WI38 (cell line): ENCODE data around the gene COQ8A.
"Not testable (repeated sequence)": the region's sequence is repeated elsewhere in the genome, so short reads cannot be mapped to it uniquely, and the experiment has no call there.

Experiments used
- H3K4me3 ChIP-seq: 2 replicates; pipeline ENCODE4 v1.5.1; 2011; ENCODE audit warnings: low read depth, mild to moderate bottlenecking, control low read depth, low read length
- CTCF ChIP-seq: IDR thresholded peaks from 2 replicates; pipeline ENCODE4 v1.5.1; 2012; ENCODE audit warnings: low read depth, mild to moderate bottlenecking, control low read depth, low read length

Gene COQ8A

GRCh38 chr1:226951286-226952117 is 11.4 kb downstream of the COQ8A start:
- H3K4me3 ChIP-seq, result no peak overlapping the region
- no peak for TF ChIP-seq CTCF

- no peak overlapping the region for H3K4me3 ChIP-seq
- TF ChIP-seq CTCF, result no peak
These were observed 12.0 kb downstream of the COQ8A start for GRCh38 chr1:226952118-226952441.

GRCh38 chr1:226953175-226953800 is 13.2 kb downstream of the COQ8A start:
- TF ChIP-seq CTCF, result no peak
- no peak overlapping the region for H3K4me3 ChIP-seq

- H3K4me3 ChIP-seq, result no peak overlapping the region
- no peak for TF ChIP-seq CTCF
These were observed 14.2 kb downstream of the COQ8A start for GRCh38 chr1:226954337-226954736.

- TF ChIP-seq CTCF, result no peak
- H3K4me3 ChIP-seq, result no peak overlapping the region
These were observed 14.7 kb downstream of the COQ8A start for GRCh38 chr1:226954777-226955176.

- H3K4me3 ChIP-seq, result not testable (repeated sequence)
These were observed 15.8 kb downstream of the COQ8A start for GRCh38 chr1:226955857-226956256.

- no peak overlapping the region for H3K4me3 ChIP-seq
- no peak for TF ChIP-seq CTCF
These were observed 17.0 kb downstream of the COQ8A start for GRCh38 chr1:226956942-226957713.
